Body of pancreas (tissue), 4 donors: Measurements from ENCODE around the gene ADA. TPM values are rescaled to one million over a fixed set of nuclear protein-coding genes. Genes with fewer than 3 reads are reported as not detected.

ENCODE experiments used
- ATAC-seq: fragments of 150-250 bp; one replicate; pipeline ENCODE4 v1.9.1; 2016
- DNase-seq, 4 donors: peaks; one replicate each; pipeline ENCODE4 v3.0.0-alpha.2; 2019
- H3K27ac ChIP-seq, 4 donors: fragments of 200-600 bp; sonication (generic); 1 replicate in 3 of 4; 2 replicates in 1 of 4; pipeline versions ENCODE4 v1.5.1 to v1.6.1; 2016 to 2019; ENCODE audit warnings: mild to moderate bottlenecking in 1 of 4, mixed read lengths in 1 of 4, moderate library complexity in 1 of 4
- H3K27me3 ChIP-seq, 2 donors: fragments of 200-600 bp; sonication (generic); one replicate each; pipeline ENCODE4 v1.6.0; 2016; ENCODE audit warnings: mild to moderate bottlenecking in 1 of 2
- H3K36me3 ChIP-seq, 2 donors: fragments of 200-600 bp; sonication (generic); replicated peaks in 1 of 2; 2 replicates each; pipeline ENCODE4 v1.5.1; 2016; ENCODE audit warnings: low read depth in 2 of 2; ENCODE audit not compliant: insufficient read depth in 1 of 2
- H3K4me1 ChIP-seq: fragments of 200-600 bp; sonication (generic); one replicate; pipeline ENCODE4 v1.6.0; 2016
- H3K4me3 ChIP-seq, 2 donors: fragments of 200-600 bp; sonication (generic); 1 replicate in 1 of 2; 2 replicates in 1 of 2; pipeline ENCODE4 v1.5.1; 2016 to 2019
- H3K9me3 ChIP-seq, 3 donors: fragments of 200-600 bp; sonication (generic); 1 replicate in 2 of 3; 2 replicates in 1 of 3; pipeline ENCODE4 v1.5.1; 2016
- CTCF ChIP-seq, 7 experiments: fragments of 450-650 bp in 4 of 7; fragments of 200-600 bp in 3 of 7; sonication (generic) in 3 of 7; IDR thresholded peaks; one replicate each; pipeline ENCODE4 v1.5.1; 2016 to 2019; ENCODE audit warnings: antibody characterized with exemption in 7 of 7
- POLR2A ChIP-seq, 3 donors: fragments of 450-650 bp; IDR thresholded peaks; one replicate each; pipeline ENCODE4 v1.6.1; 2016; ENCODE audit warnings: antibody characterized with exemption in 3 of 3, mild to moderate bottlenecking in 2 of 3
- WGBS, 2 donors: methylation state at CpG; one replicate each; pipeline ENCODE4 v1.1.5; 2017; 5-methylcytosine and 5-hydroxymethylcytosine counted together
- intact Hi-C: fragments of 100-400 bp; cut with DNase I; formaldehyde crosslinking; loops from one replicate; pipeline ENCODE4 v1.15.1; 2023
- total RNA-seq, 2 donors: library from RNA; depleted of rRNA; stranded (reverse); fragments of >200 nt; gene quantifications; one replicate each; pipeline ENCODE4 v1.1.0, GENCODE V29; 2016

Gene ADA
- total RNA-seq, 2 donors from 2014 or later: 3.3 to 7.8 TPM

- no peaks in the 10 kb centered on the region for H3K36me3 ChIP-seq
- WGBS, 2 donors: 52 to 72% methylated on average over 2 to 3 of the region's 3 CpGs
- intact Hi-C loops: no loop called here
- H3K4me3 ChIP-seq: no peak overlapping the region
- no peak for ATAC-seq
- H3K9me3 ChIP-seq: no peaks in the 10 kb centered on the region
- no peaks in the 10 kb centered on the region for H3K4me1 ChIP-seq
- H3K27me3 ChIP-seq: no peaks in the 10 kb centered on the region
- TF ChIP-seq POLR2A (IDR thresholded peaks at IDR 0.05) (no peak), CTCF (IDR thresholded peaks at IDR 0.05) (no peak)
- no peak overlapping the region for H3K27ac ChIP-seq
- no peak for DNase-seq
Observed at GRCh38 chr20:44662261-44662660, 10.8 kb upstream of the ADA start.

GRCh38 chr20:44660581-44660980 lies 9.1 kb upstream of the ADA start:
- ATAC-seq (no peak), DNase-seq (no peak)
- Histone ChIP-seq H3K4me1 (no peaks in the 10 kb centered on the region), H3K27me3 (no peaks in the 10 kb centered on the region), H3K4me3 (no peak overlapping the region), H3K36me3 (no peaks in the 10 kb centered on the region), H3K9me3 (no peaks in the 10 kb centered on the region), H3K27ac (no peak overlapping the region)
- intact Hi-C loops: no loop called here
- TF ChIP-seq POLR2A (IDR thresholded peaks at IDR 0.05) (no peak), CTCF (IDR thresholded peaks at IDR 0.05) (no peak)
- WGBS, 2 donors: 85 to 88% methylated on average over 5 of the region's 5 CpGs

GRCh38 chr20:44659931-44660330 lies 8.4 kb upstream of the ADA start:
- DNase-seq (no peak), ATAC-seq (no peak)
- WGBS, 2 donors: 77 to 92% methylated on average over 2 of the region's 2 CpGs
- Histone ChIP-seq H3K27ac (no peak overlapping the region), H3K36me3 (no peaks in the 10 kb centered on the region), H3K4me3 (no peak overlapping the region), H3K9me3 (no peaks in the 10 kb centered on the region), H3K27me3 (no peaks in the 10 kb centered on the region), H3K4me1 (no peaks in the 10 kb centered on the region)
- TF ChIP-seq POLR2A (IDR thresholded peaks at IDR 0.05) (no peak), CTCF (IDR thresholded peaks at IDR 0.05) (no peak)
- intact Hi-C loops: no loop called here

GRCh38 chr20:44658810-44659209 lies 7.3 kb upstream of the ADA start:
- no peak overlapping the region for H3K27ac ChIP-seq
- no peak overlapping the region for H3K4me3 ChIP-seq
- no peaks in the 10 kb centered on the region for H3K27me3 ChIP-seq
- intact Hi-C loops: no loop called here
- DNase-seq (no peak), ATAC-seq (no peak)
- no peak for TF ChIP-seq CTCF (IDR thresholded peaks at IDR 0.05)
- TF ChIP-seq POLR2A (IDR thresholded peaks at IDR 0.05): no peak
- H3K36me3 ChIP-seq: no peaks in the 10 kb centered on the region
- no peaks in the 10 kb centered on the region for H3K4me1 ChIP-seq
- H3K9me3 ChIP-seq: no peaks in the 10 kb centered on the region

- no peak for DNase-seq
- WGBS, 2 donors: 100% methylated on average over 2 of the region's 2 CpGs
- H3K9me3 ChIP-seq: no peaks in the 10 kb centered on the region
- intact Hi-C loops: no loop called here
- no peak overlapping the region for H3K4me3 ChIP-seq
- H3K27me3 ChIP-seq: no peaks in the 10 kb centered on the region
- no peak overlapping the region for H3K27ac ChIP-seq
- peaks cover 3% of the 10 kb centered on the region for H3K4me1 ChIP-seq
- no peaks in the 10 kb centered on the region for H3K36me3 ChIP-seq
- ATAC-seq: no peak
- TF ChIP-seq CTCF (IDR thresholded peaks at IDR 0.05): no peak
- no peak for TF ChIP-seq POLR2A (IDR thresholded peaks at IDR 0.05)
Observed at GRCh38 chr20:44657875-44658274, 6.4 kb upstream of the ADA start.
